H1 (cell line): ENCODE data around the gene TOMM40L. TPM values are rescaled to one million over a fixed set of nuclear protein-coding genes. Genes with fewer than 3 reads are reported as not detected.

Experiments
- CTCF ChIP-seq, 3 experiments: IDR thresholded peaks; 1 replicate in 2 of 3; 2 replicates in 1 of 3; pipeline versions ENCODE4 v1.5.1 to v1.6.1; 2011; ENCODE audit warnings: low read length in 3 of 3, mild to moderate bottlenecking in 3 of 3, inconsistent platforms in 2 of 3, low read depth in 1 of 3, moderate library complexity in 1 of 3; ENCODE audit not compliant: insufficient read depth in 1 of 3; ENCODE audit errors: control extremely low read depth in 1 of 3
- polyA plus RNA-seq, 7 experiments: library from polyadenylated mRNA; depleted of rRNA in 3 of 7; stranded (reverse) in 5 of 7; unstranded in 2 of 7; fragments of >200 nt in 5 of 7; fragments of 200-250 nt in 2 of 7; gene quantifications; 1 replicate in 5 of 7; 2 replicates in 1 of 7; 4 replicates in 1 of 7; pipeline versions ENCODE4 v1.2.1 to v1.2.3, GENCODE V29; 2011 to 2013; ENCODE audit warnings: missing spikeins in 2 of 7, mixed read lengths in 2 of 7
- total RNA-seq: library from RNA; stranded (reverse); fragmentation: NEBNext Ultra II Directional; extraction: Animal tissue kit (Norgen Biotek cat#: 25700); gene quantifications from 2 replicates; pipeline ENCODE4 v1.2.1, GENCODE V29; 2021

Gene TOMM40L
- total and polyA plus RNA-seq, 2 of the 8 experiments (the other 6 are each of a cell fraction or from before 2014, with no cell fraction given) = 11.4 to 15.0 TPM

- TF ChIP-seq CTCF (IDR thresholded peaks at IDR 0.05; ENCODE audit: control extremely low read depth in 1 of 3, insufficient read depth in 1 of 3, low read depth in 1 of 3, low read length in 3 of 3) = peak; percentile 35 to 46 (median 45)
- TF ChIP-seq, all 59 proteins: peak for 7
These were observed 27.5 kb upstream of the TOMM40L start (continued) for GRCh38 chr1:161198194-161198896.
